ENCODE measurements around the gene PMEL. TPM values are rescaled to one million over a fixed set of nuclear protein-coding genes. Genes with fewer than 3 reads are reported as not detected.
A peak's percentile ranks its signal among the peaks of the same experiment; 100 is the strongest.

PMEL gene
- total and polyA plus RNA-seq, 9 of the 15 experiments (the other 6 are each of a cell fraction or from before 2014, with no cell fraction given) = 0.36 to 2.0 (median 0.98) TPM

- TF ChIP-seq CEBPG (CRISPR knock-in tag; IDR thresholded peaks at IDR 0.05) (peak; percentile 36; the same call in 1 of the 2 replicates), CEBPG (tag; conservative IDR thresholded peaks at IDR 0.05 in 1 of 2, IDR thresholded peaks at IDR 0.05 in 1 of 2) (no peak)
- TF ChIP-seq, protein P1, sequence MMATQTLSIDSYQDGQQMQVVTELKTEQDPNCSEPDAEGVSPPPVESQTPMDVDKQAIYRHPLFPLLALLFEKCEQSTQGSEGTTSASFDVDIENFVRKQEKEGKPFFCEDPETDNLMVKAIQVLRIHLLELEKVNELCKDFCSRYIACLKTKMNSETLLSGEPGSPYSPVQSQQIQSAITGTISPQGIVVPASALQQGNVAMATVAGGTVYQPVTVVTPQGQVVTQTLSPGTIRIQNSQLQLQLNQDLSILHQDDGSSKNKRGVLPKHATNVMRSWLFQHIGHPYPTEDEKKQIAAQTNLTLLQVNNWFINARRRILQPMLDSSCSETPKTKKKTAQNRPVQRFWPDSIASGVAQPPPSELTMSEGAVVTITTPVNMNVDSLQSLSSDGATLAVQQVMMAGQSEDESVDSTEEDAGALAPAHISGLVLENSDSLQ (IDR thresholded peaks at IDR 0.05) = peak; percentile 50
These were observed 23.2 kb downstream of the PMEL start (continued) for GRCh38 chr12:55942577-55943136.

DNA sequence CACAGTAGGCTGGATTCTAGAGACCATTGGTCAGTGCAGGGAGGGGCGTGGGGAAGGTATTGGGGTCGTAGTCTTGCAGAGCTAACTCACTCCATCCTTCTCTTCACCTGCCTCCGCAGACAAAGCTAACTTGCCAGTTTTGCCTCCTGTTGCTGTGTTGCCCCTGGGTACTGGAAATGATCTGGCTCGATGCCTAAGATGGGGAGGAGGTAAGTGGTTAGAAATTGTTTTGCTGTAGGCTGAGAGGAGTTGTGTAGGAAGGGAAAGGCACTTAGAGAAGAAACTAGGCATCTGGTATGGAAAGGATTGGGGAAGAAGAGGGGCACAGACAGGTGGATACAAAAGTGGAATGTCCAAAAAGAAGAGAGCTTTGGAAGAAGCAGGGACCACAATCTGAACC, 23.8 kb downstream of the PMEL start:
- in situ Hi-C loops (cut with MboI) = loop anchor here (5.0 kb wide), 1 partner anchor 205 kb away; no protein-coding TSS in a partner anchor
- ATAC-seq = no peak
- Histone ChIP-seq H3K27ac (ENCODE audit: extremely low read depth, low read depth, low read length) (no peak overlapping the region), H3K4me1 (replicated peaks in 1 of 2; ENCODE audit: control insufficient read depth in 2 of 2, insufficient read depth in 2 of 2, low read length in 2 of 2) (peaks cover 7 to 8% of the 10 kb centered on the region in 2 experiments; a peak in 3 of 5 replicates), H3K4me2 (ENCODE audit: insufficient read depth, low read length) (no peak overlapping the region), H3K79me2 (ENCODE audit: control insufficient read depth, insufficient read depth, low read length) (no peaks in the 10 kb centered on the region), H4K20me1 (replicated peaks; ENCODE audit: control insufficient read depth, insufficient read depth, low read length) (no peaks in the 10 kb centered on the region), H3K4me3 (no peak overlapping the region), H3K9me1 (ENCODE audit: control insufficient read depth, insufficient read depth, low read length) (no peaks in the 10 kb centered on the region), H3K36me3 (ENCODE audit: control insufficient read depth, insufficient read depth, low read length) (no peaks in the 10 kb centered on the region), H2AFZ (ENCODE audit: low read depth, low read length) (no peak overlapping the region), H3K27me3 (ENCODE audit: control insufficient read depth in 2 of 2, insufficient read depth in 2 of 2, low read length in 2 of 2) (no peaks in the 10 kb centered on the region; a peak in 1 of 5 replicates), H3K9ac (ENCODE audit: insufficient read depth in 1 of 2, low read depth in 2 of 2, low read length in 2 of 2) (no peak overlapping the region), H3K9me3 (replicated peaks; ENCODE audit: control insufficient read depth, insufficient read depth, low read depth, low read length) (no peaks in the 10 kb centered on the region)
- ChIA-PET POLR2A (interaction anchor here (0.7 to 1.3 kb wide), 4 partner anchors 12 to 32 kb away, joined by 3 read pairs; partner anchors contain the start of gene RAB5B), CTCF (ENCODE audit: low intra/inter-chr PET ratio) (no interaction called here)
- intact Hi-C loops (cut with micrococcal nuclease) = no loop called here
- FAIRE-seq = no peak
- no TSS peak for BruUV-seq (replicated peaks)
- TF ChIP-seq ZNF174 (CRISPR knock-in tag; IDR thresholded peaks at IDR 0.05) (no peak), ZNF316 (IDR thresholded peaks at IDR 0.05) (no peak), ZNF75A (CRISPR knock-in tag; IDR thresholded peaks at IDR 0.05) (no peak), SP1 (CRISPR knock-in tag; IDR thresholded peaks at IDR 0.05) (no peak), CBX5 (IDR thresholded peaks at IDR 0.05; ENCODE audit: borderline replicate concordance, low read depth) (no peak), STAT5A (IDR thresholded peaks at IDR 0.05; ENCODE audit: borderline replicate concordance, low read length) (no peak), FOXJ2 (tag; IDR thresholded peaks at IDR 0.05) (no peak), KHSRP (IDR thresholded peaks at IDR 0.05) (no peak), ZC3H11A (IDR thresholded peaks at IDR 0.05; ENCODE audit: low read depth, low read length) (no peak)
- TF ChIP-seq, protein P2, sequence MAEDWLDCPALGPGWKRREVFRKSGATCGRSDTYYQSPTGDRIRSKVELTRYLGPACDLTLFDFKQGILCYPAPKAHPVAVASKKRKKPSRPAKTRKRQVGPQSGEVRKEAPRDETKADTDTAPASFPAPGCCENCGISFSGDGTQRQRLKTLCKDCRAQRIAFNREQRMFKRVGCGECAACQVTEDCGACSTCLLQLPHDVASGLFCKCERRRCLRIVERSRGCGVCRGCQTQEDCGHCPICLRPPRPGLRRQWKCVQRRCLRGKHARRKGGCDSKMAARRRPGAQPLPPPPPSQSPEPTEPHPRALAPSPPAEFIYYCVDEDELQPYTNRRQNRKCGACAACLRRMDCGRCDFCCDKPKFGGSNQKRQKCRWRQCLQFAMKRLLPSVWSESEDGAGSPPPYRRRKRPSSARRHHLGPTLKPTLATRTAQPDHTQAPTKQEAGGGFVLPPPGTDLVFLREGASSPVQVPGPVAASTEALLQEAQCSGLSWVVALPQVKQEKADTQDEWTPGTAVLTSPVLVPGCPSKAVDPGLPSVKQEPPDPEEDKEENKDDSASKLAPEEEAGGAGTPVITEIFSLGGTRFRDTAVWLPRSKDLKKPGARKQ (CRISPR knock-in tag; IDR thresholded peaks at IDR 0.05) = no peak
- TF ChIP-seq, protein P3, sequence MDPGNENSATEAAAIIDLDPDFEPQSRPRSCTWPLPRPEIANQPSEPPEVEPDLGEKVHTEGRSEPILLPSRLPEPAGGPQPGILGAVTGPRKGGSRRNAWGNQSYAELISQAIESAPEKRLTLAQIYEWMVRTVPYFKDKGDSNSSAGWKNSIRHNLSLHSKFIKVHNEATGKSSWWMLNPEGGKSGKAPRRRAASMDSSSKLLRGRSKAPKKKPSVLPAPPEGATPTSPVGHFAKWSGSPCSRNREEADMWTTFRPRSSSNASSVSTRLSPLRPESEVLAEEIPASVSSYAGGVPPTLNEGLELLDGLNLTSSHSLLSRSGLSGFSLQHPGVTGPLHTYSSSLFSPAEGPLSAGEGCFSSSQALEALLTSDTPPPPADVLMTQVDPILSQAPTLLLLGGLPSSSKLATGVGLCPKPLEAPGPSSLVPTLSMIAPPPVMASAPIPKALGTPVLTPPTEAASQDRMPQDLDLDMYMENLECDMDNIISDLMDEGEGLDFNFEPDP (CRISPR knock-in tag; IDR thresholded peaks at IDR 0.05) = no peak
- TF ChIP-seq, protein P4, sequence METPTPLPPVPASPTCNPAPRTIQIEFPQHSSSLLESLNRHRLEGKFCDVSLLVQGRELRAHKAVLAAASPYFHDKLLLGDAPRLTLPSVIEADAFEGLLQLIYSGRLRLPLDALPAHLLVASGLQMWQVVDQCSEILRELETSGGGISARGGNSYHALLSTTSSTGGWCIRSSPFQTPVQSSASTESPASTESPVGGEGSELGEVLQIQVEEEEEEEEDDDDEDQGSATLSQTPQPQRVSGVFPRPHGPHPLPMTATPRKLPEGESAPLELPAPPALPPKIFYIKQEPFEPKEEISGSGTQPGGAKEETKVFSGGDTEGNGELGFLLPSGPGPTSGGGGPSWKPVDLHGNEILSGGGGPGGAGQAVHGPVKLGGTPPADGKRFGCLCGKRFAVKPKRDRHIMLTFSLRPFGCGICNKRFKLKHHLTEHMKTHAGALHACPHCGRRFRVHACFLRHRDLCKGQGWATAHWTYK (CRISPR knock-in tag; IDR thresholded peaks at IDR 0.05) = no peak
- 23% methylated on average over 4 of the region's 4 CpGs for WGBS (ENCODE audit: insufficient coverage, low coverage, missing lambda C conversion rate)
- DNase-seq (ENCODE audit: extremely low read depth in 1 of 4, low spot score in 3 of 4) = no peak
